GM19035 (cell line): ENCODE results near the gene TSC22D4.
"Not testable (repeated sequence)": the region's sequence is repeated elsewhere in the genome, so short reads cannot be mapped to it uniquely, and the experiment has no call there.

Experiments used
- ATAC-seq: cut with Tn5 transposase; IDR thresholded peaks from one replicate; pipeline ENCODE4 v1.9.1; 2021; ENCODE audit not compliant: unreplicated experiment

Gene TSC22D4

DNA sequence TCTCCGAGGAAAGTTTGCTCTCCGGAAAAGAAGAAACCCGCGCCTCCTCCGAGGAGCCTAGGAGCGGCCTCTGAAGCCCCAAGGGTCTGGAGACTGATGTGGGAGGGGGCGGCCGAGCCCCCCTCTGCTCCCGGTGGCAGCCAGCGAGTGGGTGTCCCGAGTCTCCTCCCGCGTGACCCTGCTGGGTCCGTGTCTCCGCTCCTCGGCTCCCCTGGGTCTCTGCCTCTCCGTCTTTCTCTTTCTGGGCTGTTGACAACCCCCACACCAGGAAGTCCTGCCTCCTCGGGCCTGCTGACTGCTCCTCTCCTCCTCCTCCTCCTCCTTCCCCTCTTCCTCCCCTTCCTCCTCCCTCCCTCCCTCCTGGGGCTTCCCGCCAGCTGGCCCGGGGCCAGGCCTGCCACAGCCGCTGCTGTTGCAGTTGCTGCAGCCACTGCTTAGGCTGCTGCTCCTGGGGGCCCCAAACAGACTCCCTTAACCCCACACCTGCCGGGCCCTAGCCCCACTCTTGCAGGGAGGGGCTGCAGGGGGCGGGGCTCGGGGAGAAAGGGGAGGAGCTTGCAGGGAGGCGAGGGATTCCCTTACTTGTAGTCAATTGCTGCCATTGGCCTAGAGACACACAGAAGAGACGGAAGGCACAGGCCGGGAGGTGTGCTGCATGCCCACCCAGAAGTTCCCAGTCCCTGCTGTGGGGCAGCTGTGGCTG is at the start of gene TSC22D4:
Gene TSC22D4, minus strand, starts transcription at position 257 of the 703 bp plus-strand sequence. CDS start 1,176 bp downstream, outside the sequence.
- peak; percentile 59 for ATAC-seq

- ATAC-seq, result not testable (repeated sequence)
Observed at GRCh38 chr7:100528108-100528866, 49.3 kb upstream of the TSC22D4 start.

DNA sequence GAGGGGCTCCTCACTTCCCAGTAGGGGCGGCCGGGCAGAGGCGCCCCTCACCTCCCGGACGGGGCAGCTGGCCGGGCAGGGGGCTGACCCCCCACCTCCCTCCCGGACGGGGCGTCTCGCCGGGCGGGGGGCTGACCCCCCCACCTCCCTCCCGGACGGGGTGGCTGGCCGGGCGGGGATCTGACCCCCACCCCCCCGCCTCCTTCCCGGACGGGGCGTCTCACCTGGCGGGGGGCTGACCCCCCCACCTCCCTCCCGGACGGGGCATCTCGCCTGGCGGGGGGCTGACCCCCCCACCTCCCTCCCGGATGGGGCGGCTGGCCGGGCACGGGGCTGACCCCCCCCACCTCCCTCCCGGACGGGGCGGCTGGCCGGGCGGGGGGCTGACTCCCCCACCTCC is 44.2 kb upstream of the TSC22D4 start:
- ATAC-seq, result not testable (repeated sequence)

GRCh38 chr7:100521909-100522593 is 43.0 kb upstream of the TSC22D4 start:
- ATAC-seq, result not testable (repeated sequence)

- ATAC-seq, result no peak
Observed at GRCh38 chr7:100521076-100521475, 42.1 kb upstream of the TSC22D4 start.

- ATAC-seq, result no peak
Observed at GRCh38 chr7:100520138-100520537, 41.1 kb upstream of the TSC22D4 start.

- ATAC-seq, result no peak
Observed at GRCh38 chr7:100519580-100519979, 40.6 kb upstream of the TSC22D4 start.

DNA sequence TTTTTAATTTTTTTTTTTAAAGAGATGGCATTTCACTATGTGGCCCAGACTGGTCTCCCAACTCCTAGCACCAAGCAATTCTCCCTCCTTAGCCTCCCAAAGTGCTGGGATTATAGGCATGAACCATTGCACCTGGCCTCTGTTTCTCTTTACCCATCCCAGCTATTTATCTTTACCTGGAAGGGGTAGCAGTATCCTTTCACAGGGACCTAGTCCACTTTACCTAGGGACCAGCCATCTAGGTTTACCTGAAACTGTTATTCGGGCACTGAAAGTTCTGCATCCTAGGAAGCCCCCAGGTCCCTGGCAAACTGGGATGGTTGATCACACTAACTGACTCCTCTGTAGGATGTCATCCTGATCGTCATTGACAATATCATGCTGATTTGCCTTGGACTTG is 38.3 kb upstream of the TSC22D4 start:
- ATAC-seq, result no peak

DNA sequence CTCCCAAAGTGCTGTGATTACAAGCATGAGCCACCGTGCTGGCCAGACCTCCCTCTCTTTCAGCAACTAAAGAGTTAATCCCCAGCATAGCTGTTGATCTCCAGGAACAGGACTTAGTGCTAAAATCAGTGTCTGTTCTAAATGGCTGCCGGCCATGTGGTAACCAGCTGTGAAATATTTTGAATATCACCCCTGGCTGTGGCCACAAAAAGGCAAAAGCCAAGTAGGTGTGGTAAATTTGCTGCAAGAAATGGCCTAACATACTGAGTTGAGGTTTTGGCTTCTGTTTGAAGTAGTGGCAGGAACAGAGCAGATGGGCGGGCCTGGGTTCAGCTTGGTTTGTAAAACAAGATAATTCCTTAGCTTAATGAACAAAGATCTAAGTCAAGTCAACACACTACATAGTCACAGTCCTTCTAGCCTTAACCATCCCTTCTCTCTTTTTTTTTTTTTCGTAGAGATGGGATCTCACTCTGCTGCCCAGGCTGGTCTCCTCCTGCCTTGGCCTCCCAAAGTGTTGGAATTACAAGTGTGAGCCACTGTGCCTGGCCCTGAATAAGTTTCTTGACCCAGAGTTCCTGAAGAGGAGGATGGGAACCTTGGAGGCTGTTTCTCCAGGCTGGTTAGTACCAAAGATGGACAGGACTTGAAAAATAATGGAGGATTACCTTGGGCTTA is 37.3 kb upstream of the TSC22D4 start:
- ATAC-seq, result no peak

- no peak for ATAC-seq
Observed at GRCh38 chr7:100515072-100515532, 36.1 kb upstream of the TSC22D4 start.

GRCh38 chr7:100513212-100513810 is 34.3 kb upstream of the TSC22D4 start:
- ATAC-seq, result no peak

DNA sequence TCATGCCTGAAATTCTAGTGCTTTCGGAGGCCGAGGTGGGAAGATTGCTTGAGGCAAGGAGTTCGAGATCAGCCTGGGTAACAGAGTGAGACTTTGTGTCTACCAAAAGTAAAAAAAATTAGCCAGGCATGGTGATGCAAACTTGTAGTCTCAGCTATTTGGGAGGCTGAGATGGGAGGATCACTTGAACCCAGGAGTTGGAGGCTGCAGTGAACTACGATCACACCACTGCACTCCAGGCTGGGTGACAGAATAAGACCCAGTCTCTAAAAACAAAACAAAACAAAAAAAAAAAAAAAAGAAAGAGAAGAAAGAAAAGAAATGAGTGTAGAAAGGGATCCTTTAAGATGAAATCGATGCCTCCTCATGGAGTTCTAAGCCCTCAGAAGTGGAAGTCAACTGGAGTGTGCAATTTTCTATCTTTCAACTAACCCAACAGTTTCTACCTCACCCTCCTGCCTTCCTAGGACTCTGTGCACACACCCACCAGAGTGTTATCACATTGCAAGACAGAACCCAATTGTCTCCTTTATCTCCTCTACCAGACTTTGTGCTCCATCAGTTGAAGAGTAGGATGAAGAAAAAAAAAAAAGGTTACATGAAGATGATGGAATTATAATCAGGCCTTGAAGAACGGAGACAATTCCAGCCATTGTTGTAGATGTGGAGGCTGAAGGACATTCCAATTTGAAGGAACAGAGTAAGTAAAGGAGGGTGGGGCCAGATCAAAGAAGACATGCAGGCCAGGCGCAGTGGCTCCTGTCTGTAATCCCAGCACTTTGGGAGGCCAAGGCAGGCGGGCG is 31.6 kb upstream of the TSC22D4 start:
- no peak for ATAC-seq

DNA sequence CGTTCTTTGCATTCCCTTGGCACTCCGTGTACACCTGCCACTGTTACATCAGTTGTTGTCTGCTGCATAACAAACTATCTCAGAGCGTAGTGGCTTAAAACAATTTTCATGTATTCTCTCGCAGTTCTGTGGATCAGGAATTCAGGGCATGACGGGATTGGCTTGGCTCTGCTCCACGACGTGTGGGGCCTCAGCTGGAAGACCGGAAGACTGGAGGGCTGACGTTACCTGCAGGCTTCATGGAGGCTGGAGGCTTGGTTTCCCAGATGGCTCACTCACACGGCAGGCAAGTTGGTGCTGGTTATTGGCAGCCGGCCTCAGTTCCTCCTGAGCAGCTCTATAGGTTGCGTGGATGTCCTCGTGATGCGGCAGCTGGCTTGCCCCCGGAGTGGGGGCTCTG is 30.2 kb upstream of the TSC22D4 start:
- ATAC-seq, result no peak

DNA sequence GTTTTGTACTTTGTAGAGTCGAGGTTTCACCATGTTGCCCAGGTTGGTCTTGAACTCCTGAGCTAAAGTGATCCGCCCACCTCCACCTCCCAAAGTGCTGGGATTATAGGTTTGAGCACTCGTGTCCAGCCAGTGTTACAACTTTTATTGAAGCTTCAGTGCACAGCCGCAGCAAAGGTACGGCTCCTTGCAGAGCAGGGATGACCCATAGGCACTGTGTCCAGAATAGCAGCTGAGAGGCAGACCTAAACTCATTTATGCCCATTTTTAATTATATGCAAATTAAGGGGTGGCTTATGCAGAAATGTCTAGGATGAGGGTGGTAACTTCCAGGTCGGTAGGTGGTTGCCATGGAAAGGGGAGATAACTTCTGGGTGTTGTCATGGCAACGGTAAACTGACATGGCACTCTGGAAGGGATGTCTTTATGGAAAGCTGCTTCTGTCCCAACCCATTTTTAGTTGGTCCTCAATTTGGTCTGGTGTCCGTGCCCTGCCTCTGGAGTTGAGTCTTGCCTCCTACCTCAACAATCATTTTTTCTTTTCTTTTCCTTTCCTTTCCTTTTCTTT is 27.4 kb upstream of the TSC22D4 start:
- no peak for ATAC-seq

- no peak for ATAC-seq
Observed at GRCh38 chr7:100504887-100505611, 26.0 kb upstream of the TSC22D4 start.

- ATAC-seq, result not testable (repeated sequence)
Observed at GRCh38 chr7:100504031-100504430, 25.0 kb upstream of the TSC22D4 start.

DNA sequence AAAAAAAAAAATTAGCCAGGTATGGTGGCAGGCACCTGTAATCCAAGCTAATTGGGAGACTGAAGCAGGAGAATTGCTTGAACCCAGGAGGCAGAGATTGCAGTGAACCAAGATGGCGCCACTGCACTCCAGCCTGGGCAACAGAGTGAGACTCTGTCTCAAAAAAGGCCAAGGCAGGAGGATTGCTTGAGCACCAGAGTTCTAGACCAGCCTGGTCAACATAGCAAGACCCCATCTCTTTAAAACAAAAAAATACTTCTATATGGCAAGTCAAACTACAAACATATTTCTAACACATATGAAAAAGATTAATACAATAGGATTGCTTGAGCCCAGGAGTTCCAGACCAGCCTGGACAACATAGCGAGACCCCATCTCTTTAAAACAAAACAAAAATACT is 21.7 kb upstream of the TSC22D4 start:
- not testable (repeated sequence) for ATAC-seq

- no peak for ATAC-seq
Observed at GRCh38 chr7:100496509-100496908, 17.5 kb upstream of the TSC22D4 start.
